SH-SY5Y (cell line): ENCODE results near the gene SPIC.

Source experiments
- GATA2 ChIP-seq: IDR thresholded peaks from 2 replicates; pipeline ENCODE4 v1.6.1; 2011; ENCODE audit warnings: mild to moderate bottlenecking, low read depth, low read length
- GATA3 ChIP-seq: IDR thresholded peaks from 2 replicates; pipeline ENCODE4 v1.6.1; 2011; ENCODE audit warnings: low read depth, mild to moderate bottlenecking, low read length, moderate library complexity

- no peak for TF ChIP-seq GATA3
- TF ChIP-seq GATA2: no peak
Observed at GRCh38 chr12:101498252-101498651, 23.1 kb downstream of the SPIC start.
